ENCODE results near the gene GPATCH11.

GPATCH11 gene

DNA sequence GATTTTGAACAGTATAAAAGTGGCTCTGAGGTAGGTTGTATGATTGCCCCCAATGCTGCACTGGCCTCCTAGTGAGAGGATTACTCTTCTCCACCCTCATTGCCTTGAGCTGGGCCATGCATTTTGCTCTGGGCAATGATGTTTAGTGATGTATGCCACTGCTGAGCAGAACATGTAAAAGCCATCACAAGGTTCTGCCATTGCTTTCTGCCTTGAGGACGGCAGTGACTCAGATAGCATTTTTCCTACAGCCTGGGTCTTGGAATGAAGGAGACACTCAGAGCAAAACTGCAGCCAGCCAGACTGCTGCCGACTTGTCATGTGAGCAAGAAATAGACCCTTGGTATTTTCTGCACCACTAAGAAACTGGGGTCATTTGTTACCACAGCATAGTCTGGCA is 27.6 kb downstream of the GPATCH11 start:
- H2BK15ac ChIP-seq (ENCODE audit: low read depth, poor library complexity, severe bottlenecking): no peak overlapping the region
- H2AK5ac ChIP-seq (ENCODE audit: low read length, severe bottlenecking): no peak overlapping the region
- no peak overlapping the region for H2AFZ ChIP-seq (ENCODE audit: low read depth, low read length)
- H3K23ac ChIP-seq (ENCODE audit: low read length in 2 of 2): no peak overlapping the region
- peaks cover 12% of the 10 kb centered on the region for H3K79me1 ChIP-seq (replicated peaks; ENCODE audit: low read length, poor library complexity, severe bottlenecking)
- H3K27me3 ChIP-seq (ENCODE audit: control insufficient read depth in 1 of 2, insufficient read depth in 1 of 2, low read length in 2 of 2): no peaks in the 10 kb centered on the region
- H3K9me3 ChIP-seq (ENCODE audit: control insufficient read depth, low read length): no peaks in the 10 kb centered on the region
- H3K18ac ChIP-seq (ENCODE audit: low read depth in 1 of 2, low read length in 2 of 2): no peak overlapping the region
- no peak overlapping the region for H3K14ac ChIP-seq (ENCODE audit: low read length in 2 of 2)
- no peak overlapping the region for H3K9ac ChIP-seq (ENCODE audit: low read length)
- no peak overlapping the region for H2BK12ac ChIP-seq (ENCODE audit: low read length in 2 of 2)
- H4K8ac ChIP-seq (ENCODE audit: low read length): no peak overlapping the region
- no peak overlapping the region for H2BK5ac ChIP-seq (ENCODE audit: low read depth, low read length, poor library complexity, severe bottlenecking)
- no peak overlapping the region for H2BK120ac ChIP-seq (ENCODE audit: low read depth, low read length)
- H3K4me1 ChIP-seq (ENCODE audit: control insufficient read depth, insufficient read depth, low read depth, low read length): no peaks in the 10 kb centered on the region
- H3K36me3 ChIP-seq (ENCODE audit: control insufficient read depth in 1 of 2, insufficient read depth in 2 of 2, low read depth in 1 of 2, low read length in 2 of 2): peaks cover 15 to 80% of the 10 kb centered on the region in 2 experiments
- H3K27ac ChIP-seq (ENCODE audit: low read length, poor library complexity, severe bottlenecking): no peak overlapping the region
- H3K4me2 ChIP-seq (ENCODE audit: low read length, poor library complexity, severe bottlenecking): no peak overlapping the region
- H4K91ac ChIP-seq (ENCODE audit: low read length): no peak overlapping the region
- DNase-seq: no peak
- no peak overlapping the region for H3K4ac ChIP-seq (ENCODE audit: low read depth in 1 of 2, low read length in 2 of 2)
- no peak overlapping the region for H3K4me3 ChIP-seq (ENCODE audit: insufficient read depth in 1 of 2, low read depth in 1 of 2, low read length in 2 of 2)
- 71% methylated on average over 2 of the region's 2 CpGs for WGBS

DNA sequence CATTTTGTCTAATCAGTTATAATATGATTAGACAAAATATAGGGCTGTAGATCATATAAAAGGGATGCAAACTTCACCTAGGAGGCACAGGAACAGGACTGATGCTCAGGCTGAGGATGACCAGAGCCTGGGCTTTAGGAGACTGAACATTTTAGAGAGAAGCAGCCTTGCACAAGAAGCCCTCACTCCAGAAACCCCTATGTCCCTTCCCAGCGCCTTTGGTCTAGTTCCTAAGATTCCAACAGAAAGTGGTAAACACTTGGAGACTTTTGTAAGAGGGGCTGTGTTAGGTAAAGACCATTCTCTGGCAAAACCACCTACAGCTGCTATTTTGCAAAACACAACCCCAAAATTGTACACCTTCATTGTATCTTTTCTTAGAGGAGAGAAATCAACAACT is 33.2 kb downstream of the GPATCH11 start:
- Histone ChIP-seq H4K8ac (ENCODE audit: low read length) (no peak overlapping the region), H3K9me3 (ENCODE audit: control insufficient read depth, low read length) (no peaks in the 10 kb centered on the region), H3K14ac (ENCODE audit: low read length in 2 of 2) (no peak overlapping the region), H2BK120ac (ENCODE audit: low read depth, low read length) (no peak overlapping the region), H2BK5ac (ENCODE audit: low read depth, low read length, poor library complexity, severe bottlenecking) (no peak overlapping the region), H3K23ac (ENCODE audit: low read length in 2 of 2) (no peak overlapping the region), H3K36me3 (ENCODE audit: control insufficient read depth in 1 of 2, insufficient read depth in 2 of 2, low read depth in 1 of 2, low read length in 2 of 2) (peaks cover 27 to 72% of the 10 kb centered on the region in 2 experiments), H3K27ac (ENCODE audit: low read length, poor library complexity, severe bottlenecking) (no peak overlapping the region), H3K4me3 (ENCODE audit: insufficient read depth in 1 of 2, low read depth in 1 of 2, low read length in 2 of 2) (no peak overlapping the region), H3K9ac (ENCODE audit: low read length) (no peak overlapping the region), H3K27me3 (ENCODE audit: control insufficient read depth in 1 of 2, insufficient read depth in 1 of 2, low read length in 2 of 2) (no peaks in the 10 kb centered on the region), H2AK5ac (ENCODE audit: low read length, severe bottlenecking) (no peak overlapping the region), H3K4ac (ENCODE audit: low read depth in 1 of 2, low read length in 2 of 2) (no peak overlapping the region), H2AFZ (ENCODE audit: low read depth, low read length) (no peak overlapping the region), H3K79me1 (replicated peaks; ENCODE audit: low read length, poor library complexity, severe bottlenecking) (peaks cover 28% of the 10 kb centered on the region), H4K91ac (ENCODE audit: low read length) (no peak overlapping the region), H3K4me1 (ENCODE audit: control insufficient read depth, insufficient read depth, low read depth, low read length) (no peaks in the 10 kb centered on the region), H3K18ac (ENCODE audit: low read depth in 1 of 2, low read length in 2 of 2) (no peak overlapping the region), H2BK12ac (ENCODE audit: low read length in 2 of 2) (no peak overlapping the region), H3K4me2 (ENCODE audit: low read length, poor library complexity, severe bottlenecking) (no peak overlapping the region), H2BK15ac (ENCODE audit: low read depth, poor library complexity, severe bottlenecking) (no peak overlapping the region)
- no peak for DNase-seq
- WGBS: no CpG with 5 or more reads among the region's 1 CpG

DNA sequence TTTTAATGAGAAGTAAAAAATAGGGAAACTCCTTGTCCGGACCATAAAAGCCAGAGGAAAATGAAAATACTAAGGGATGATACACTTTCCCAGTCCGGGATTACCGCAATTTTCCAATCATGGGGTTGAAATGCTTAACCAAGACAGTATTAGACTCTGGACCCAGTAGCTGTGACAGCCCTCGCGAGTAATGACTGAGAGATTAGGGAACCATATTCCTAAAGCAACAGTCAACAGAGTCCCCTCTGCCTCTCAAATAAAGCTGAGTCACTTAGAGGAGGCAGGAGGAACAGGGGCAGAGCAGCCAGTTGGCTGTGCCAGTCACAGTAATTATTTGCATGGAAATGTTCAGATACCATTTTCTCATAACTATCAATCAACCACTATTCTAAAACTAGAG is 34.8 kb downstream of the GPATCH11 start:
- Histone ChIP-seq H2AK5ac (ENCODE audit: low read length, severe bottlenecking) (no peak overlapping the region), H3K14ac (ENCODE audit: low read length in 2 of 2) (no peak overlapping the region), H2BK5ac (ENCODE audit: low read depth, low read length, poor library complexity, severe bottlenecking) (no peak overlapping the region), H2BK12ac (ENCODE audit: low read length in 2 of 2) (no peak overlapping the region), H3K4me3 (ENCODE audit: insufficient read depth in 1 of 2, low read depth in 1 of 2, low read length in 2 of 2) (no peak overlapping the region), H3K27ac (ENCODE audit: low read length, poor library complexity, severe bottlenecking) (no peak overlapping the region), H2BK120ac (ENCODE audit: low read depth, low read length) (no peak overlapping the region), H3K36me3 (ENCODE audit: control insufficient read depth in 1 of 2, insufficient read depth in 2 of 2, low read depth in 1 of 2, low read length in 2 of 2) (peaks cover 32 to 65% of the 10 kb centered on the region in 2 experiments), H3K4me2 (ENCODE audit: low read length, poor library complexity, severe bottlenecking) (no peak overlapping the region), H3K79me1 (replicated peaks; ENCODE audit: low read length, poor library complexity, severe bottlenecking) (peaks cover 28% of the 10 kb centered on the region), H3K23ac (ENCODE audit: low read length in 2 of 2) (no peak overlapping the region), H3K27me3 (ENCODE audit: control insufficient read depth in 1 of 2, insufficient read depth in 1 of 2, low read length in 2 of 2) (no peaks in the 10 kb centered on the region), H4K91ac (ENCODE audit: low read length) (no peak overlapping the region), H3K4me1 (ENCODE audit: control insufficient read depth, insufficient read depth, low read depth, low read length) (no peaks in the 10 kb centered on the region), H3K9me3 (ENCODE audit: control insufficient read depth, low read length) (no peaks in the 10 kb centered on the region), H3K4ac (ENCODE audit: low read depth in 1 of 2, low read length in 2 of 2) (no peak overlapping the region), H4K8ac (ENCODE audit: low read length) (no peak overlapping the region), H3K9ac (ENCODE audit: low read length) (no peak overlapping the region), H2AFZ (ENCODE audit: low read depth, low read length) (no peak overlapping the region), H2BK15ac (ENCODE audit: low read depth, poor library complexity, severe bottlenecking) (no peak overlapping the region), H3K18ac (ENCODE audit: low read depth in 1 of 2, low read length in 2 of 2) (no peak overlapping the region)
- DNase-seq: no peak
- 98% methylated on average over 5 of the region's 5 CpGs for WGBS

DNA sequence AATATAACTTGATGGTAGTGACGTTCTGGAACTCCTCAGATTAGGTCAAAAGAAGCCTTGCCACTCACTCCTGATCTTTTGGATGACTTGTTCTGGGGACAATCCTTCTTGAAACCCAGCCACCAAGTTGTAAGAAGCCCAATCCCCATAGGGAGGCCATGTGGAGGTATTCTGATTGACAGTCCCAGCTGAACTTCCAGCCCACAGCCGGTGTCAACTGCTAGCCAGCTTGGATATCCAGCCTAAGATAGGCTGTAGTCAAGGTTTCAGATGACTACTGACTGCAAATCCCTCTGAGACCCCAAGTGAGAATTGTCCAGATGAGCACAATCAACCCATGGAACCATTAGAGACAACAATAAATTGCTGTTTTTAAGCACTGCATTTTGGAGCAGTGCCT is 41.1 kb downstream of the GPATCH11 start:
- Histone ChIP-seq H2AFZ (ENCODE audit: low read depth, low read length) (no peak overlapping the region), H3K9ac (ENCODE audit: low read length) (no peak overlapping the region), H3K18ac (ENCODE audit: low read depth in 1 of 2, low read length in 2 of 2) (no peak overlapping the region), H2BK15ac (ENCODE audit: low read depth, poor library complexity, severe bottlenecking) (no peak overlapping the region), H4K91ac (ENCODE audit: low read length) (no peak overlapping the region), H3K27me3 (ENCODE audit: control insufficient read depth in 1 of 2, insufficient read depth in 1 of 2, low read length in 2 of 2) (no peaks in the 10 kb centered on the region), H2BK12ac (ENCODE audit: low read length in 2 of 2) (no peak overlapping the region), H3K27ac (ENCODE audit: low read length, poor library complexity, severe bottlenecking) (no peak overlapping the region), H3K4me2 (ENCODE audit: low read length, poor library complexity, severe bottlenecking) (no peak overlapping the region), H2BK120ac (ENCODE audit: low read depth, low read length) (no peak overlapping the region), H3K4me1 (ENCODE audit: control insufficient read depth, insufficient read depth, low read depth, low read length) (no peaks in the 10 kb centered on the region), H3K36me3 (ENCODE audit: control insufficient read depth in 1 of 2, insufficient read depth in 2 of 2, low read depth in 1 of 2, low read length in 2 of 2) (peaks cover 35 to 80% of the 10 kb centered on the region in 2 experiments), H3K4ac (ENCODE audit: low read depth in 1 of 2, low read length in 2 of 2) (no peak overlapping the region), H3K4me3 (ENCODE audit: insufficient read depth in 1 of 2, low read depth in 1 of 2, low read length in 2 of 2) (no peak overlapping the region), H2AK5ac (ENCODE audit: low read length, severe bottlenecking) (no peak overlapping the region), H4K8ac (ENCODE audit: low read length) (no peak overlapping the region), H2BK5ac (ENCODE audit: low read depth, low read length, poor library complexity, severe bottlenecking) (no peak overlapping the region), H3K14ac (ENCODE audit: low read length in 2 of 2) (no peak overlapping the region), H3K79me1 (replicated peaks; ENCODE audit: low read length, poor library complexity, severe bottlenecking) (peaks cover 26% of the 10 kb centered on the region), H3K9me3 (ENCODE audit: control insufficient read depth, low read length) (no peaks in the 10 kb centered on the region), H3K23ac (ENCODE audit: low read length in 2 of 2) (no peak overlapping the region)
- 90% methylated on average over 2 of the region's 2 CpGs for WGBS
- DNase-seq: no peak

All from mesenchymal stem cell (in vitro differentiated cells and primary cell).